IPS DF 6.9 (cell line): ENCODE measurements around the gene TC2N.

Experiments
- DNase-seq: peaks from one replicate; pipeline ENCODE4 v3.0.0-alpha.2; 2013; ENCODE audit warnings: low read depth, low spot score
- H3K27ac ChIP-seq: one replicate; pipeline ENCODE4 v1.5.1; 2013; ENCODE audit warnings: low read length, control low read depth
- H3K27me3 ChIP-seq: 2 replicates; pipeline ENCODE4 v1.6.1; 2013; ENCODE audit warnings: mild to moderate bottlenecking, low read length; ENCODE audit not compliant: control insufficient read depth, insufficient read depth
- H3K36me3 ChIP-seq: 2 replicates; pipeline ENCODE4 v1.6.1; 2013; ENCODE audit warnings: low read length; ENCODE audit not compliant: control insufficient read depth, insufficient read depth
- H3K4me1 ChIP-seq: 2 replicates; pipeline ENCODE4 v1.6.1; 2013; ENCODE audit warnings: low read length; ENCODE audit not compliant: control insufficient read depth, insufficient read depth
- H3K4me3 ChIP-seq: 2 replicates; pipeline ENCODE4 v1.5.1; 2013; ENCODE audit warnings: mild to moderate bottlenecking, low read length
- H3K9me3 ChIP-seq: 2 replicates; pipeline ENCODE4 v1.6.1; 2013; ENCODE audit warnings: low read length, inconsistent platforms; ENCODE audit not compliant: control insufficient read depth, insufficient read depth
- WGBS: extraction: QIAGEN DNeasy Blood & Tissue Kit; methylation state at CpG from one replicate; pipeline ENCODE4 v1.1.7; 2013; ENCODE audit warnings: mixed read lengths, missing lambda C conversion rate; ENCODE audit not compliant: insufficient read length, insufficient coverage; 5-methylcytosine and 5-hydroxymethylcytosine counted together

The TC2N gene

GRCh38 chr14:91870001-91870400 lies 2.7 kb upstream of the TC2N start:
- DNase-seq = no peak
- Histone ChIP-seq H3K4me3 (no peak overlapping the region), H3K9me3 (no peaks in the 10 kb centered on the region), H3K27me3 (no peaks in the 10 kb centered on the region), H3K27ac (no peak overlapping the region), H3K4me1 (peaks cover 4% of the 10 kb centered on the region; the same call in 1 of the 2 replicates), H3K36me3 (no peaks in the 10 kb centered on the region)
- no CpG with 5 or more reads among the region's 16 CpGs for WGBS

GRCh38 chr14:91869556-91869955 lies 2.2 kb upstream of the TC2N start:
- Histone ChIP-seq H3K9me3 (no peaks in the 10 kb centered on the region), H3K36me3 (no peaks in the 10 kb centered on the region), H3K27ac (no peak overlapping the region), H3K4me1 (peaks cover 4% of the 10 kb centered on the region; the same call in 1 of the 2 replicates), H3K27me3 (no peaks in the 10 kb centered on the region), H3K4me3 (no peak overlapping the region)
- WGBS = no CpG with 5 or more reads among the region's 8 CpGs
- no peak for DNase-seq

GRCh38 chr14:91866511-91867295 lies 633 bp downstream of the TC2N start:
- H3K4me3 ChIP-seq = no peak overlapping the region
- H3K9me3 ChIP-seq = no peaks in the 10 kb centered on the region
- no CpG with 5 or more reads among the region's 6 CpGs for WGBS
- no peaks in the 10 kb centered on the region for H3K27me3 ChIP-seq
- peaks cover 2% of the 10 kb centered on the region; the same call in 1 of the 2 replicates for H3K4me1 ChIP-seq
- no peak overlapping the region for H3K27ac ChIP-seq
- no peaks in the 10 kb centered on the region for H3K36me3 ChIP-seq
- DNase-seq = no peak

GRCh38 chr14:91866061-91866460 lies 1.3 kb downstream of the TC2N start:
- Histone ChIP-seq H3K27ac (no peak overlapping the region), H3K36me3 (no peaks in the 10 kb centered on the region), H3K4me3 (no peak overlapping the region), H3K9me3 (no peaks in the 10 kb centered on the region), H3K4me1 (peaks cover 2% of the 10 kb centered on the region; the same call in 1 of the 2 replicates), H3K27me3 (no peaks in the 10 kb centered on the region)
- no CpG with 5 or more reads among the region's 2 CpGs for WGBS
- no peak for DNase-seq

GRCh38 chr14:91862417-91862816 lies 4.9 kb downstream of the TC2N start:
- Histone ChIP-seq H3K27me3 (no peaks in the 10 kb centered on the region), H3K27ac (no peak overlapping the region), H3K4me1 (peaks cover 2% of the 10 kb centered on the region; the same call in 1 of the 2 replicates), H3K4me3 (no peak overlapping the region), H3K36me3 (no peaks in the 10 kb centered on the region), H3K9me3 (no peaks in the 10 kb centered on the region)
- WGBS = no CpG with 5 or more reads among the region's 4 CpGs
- no peak for DNase-seq

GRCh38 chr14:91861091-91861490 lies 6.2 kb downstream of the TC2N start:
- H3K9me3 ChIP-seq = no peaks in the 10 kb centered on the region
- no peak overlapping the region for H3K4me3 ChIP-seq
- no peak overlapping the region for H3K27ac ChIP-seq
- H3K36me3 ChIP-seq = no peaks in the 10 kb centered on the region
- peaks cover 2% of the 10 kb centered on the region; the same call in 1 of the 2 replicates for H3K4me1 ChIP-seq
- WGBS = no CpG with 5 or more reads among the region's 2 CpGs
- no peak for DNase-seq
- H3K27me3 ChIP-seq = no peaks in the 10 kb centered on the region

- DNase-seq = no peak
- Histone ChIP-seq H3K27me3 (no peaks in the 10 kb centered on the region), H3K9me3 (no peaks in the 10 kb centered on the region), H3K4me1 (peaks cover 2% of the 10 kb centered on the region; the same call in 1 of the 2 replicates), H3K4me3 (no peak overlapping the region), H3K27ac (no peak overlapping the region), H3K36me3 (no peaks in the 10 kb centered on the region)
Observed at GRCh38 chr14:91860238-91860637, 7.1 kb downstream of the TC2N start.

- WGBS = no CpG with 5 or more reads among the region's 8 CpGs
- H3K27me3 ChIP-seq = no peaks in the 10 kb centered on the region
- peaks cover 2% of the 10 kb centered on the region; the same call in 1 of the 2 replicates for H3K4me1 ChIP-seq
- no peak for DNase-seq
- no peaks in the 10 kb centered on the region for H3K36me3 ChIP-seq
- H3K9me3 ChIP-seq = no peaks in the 10 kb centered on the region
- no peak overlapping the region for H3K4me3 ChIP-seq
- no peak overlapping the region for H3K27ac ChIP-seq
Observed at GRCh38 chr14:91858536-91859275, 8.6 kb downstream of the TC2N start.

- no peaks in the 10 kb centered on the region for H3K27me3 ChIP-seq
- H3K4me3 ChIP-seq = no peak overlapping the region
- no CpG with 5 or more reads among the region's 2 CpGs for WGBS
- peaks cover 2% of the 10 kb centered on the region; the same call in 1 of the 2 replicates for H3K4me1 ChIP-seq
- H3K27ac ChIP-seq = no peak overlapping the region
- no peaks in the 10 kb centered on the region for H3K9me3 ChIP-seq
- DNase-seq = no peak
- H3K36me3 ChIP-seq = no peaks in the 10 kb centered on the region
Observed at GRCh38 chr14:91857614-91858013, 9.7 kb downstream of the TC2N start.

- Histone ChIP-seq H3K27ac (no peak overlapping the region), H3K9me3 (no peaks in the 10 kb centered on the region), H3K27me3 (no peaks in the 10 kb centered on the region), H3K36me3 (no peaks in the 10 kb centered on the region), H3K4me1 (peaks cover 2% of the 10 kb centered on the region; the same call in 1 of the 2 replicates), H3K4me3 (no peak overlapping the region)
- WGBS = no CpG with 5 or more reads among the region's 2 CpGs
- DNase-seq = no peak
Observed at GRCh38 chr14:91854327-91854934, 12.9 kb downstream of the TC2N start.
